GM23248 (cell line): Measurements from ENCODE around the gene PCDHGA7. TPM values are rescaled to one million over a fixed set of nuclear protein-coding genes. Genes with fewer than 3 reads are reported as not detected.
A peak's percentile ranks its signal among the peaks of the same experiment; 100 is the strongest.
"Not testable (repeated sequence)": the region's sequence is repeated elsewhere in the genome, so short reads cannot be mapped to it uniquely, and the experiment has no call there.

Experiments used
- DNase-seq: peaks from one replicate; pipeline ENCODE4 v3.0.0-alpha.2; 2015
- H2AFZ ChIP-seq: fragments of 200-600 bp; sonication (generic); 2 replicates; pipeline ENCODE4 v1.6.1; 2016; ENCODE audit warnings: antibody characterized with exemption
- H3F3A ChIP-seq: fragments of 200-600 bp; sonication (generic); 2 replicates; pipeline ENCODE4 v1.6.1; 2016; ENCODE audit warnings: mild to moderate bottlenecking, antibody characterized with exemption, mixed run types; ENCODE audit not compliant: insufficient read depth
- H3K27ac ChIP-seq: fragments of 200-600 bp; sonication (generic); 2 replicates; pipeline ENCODE4 v1.5.1; 2016; ENCODE audit warnings: mild to moderate bottlenecking
- H3K27me3 ChIP-seq: fragments of 200-600 bp; sonication (generic); replicated peaks from 2 replicates; pipeline ENCODE4 v1.6.1; 2016; ENCODE audit warnings: mild to moderate bottlenecking; ENCODE audit not compliant: insufficient read depth
- H3K36me3 ChIP-seq: fragments of 200-600 bp; sonication (generic); 2 replicates; pipeline ENCODE4 v1.6.1; 2016; ENCODE audit warnings: low read depth, mild to moderate bottlenecking
- H3K4me1 ChIP-seq: fragments of 200-600 bp; sonication (generic); 2 replicates; pipeline ENCODE4 v1.6.1; 2016; ENCODE audit warnings: mild to moderate bottlenecking; ENCODE audit not compliant: insufficient read depth
- H3K4me2 ChIP-seq: fragments of 200-600 bp; sonication (generic); one replicate; pipeline ENCODE4 v1.6.1; 2016; ENCODE audit warnings: mild to moderate bottlenecking; ENCODE audit not compliant: unreplicated experiment
- H3K4me3 ChIP-seq: fragments of 200-600 bp; sonication (generic); 2 replicates; pipeline ENCODE4 v1.5.1; 2016; ENCODE audit warnings: mild to moderate bottlenecking
- H3K79me2 ChIP-seq: fragments of 200-600 bp; sonication (generic); 2 replicates; pipeline ENCODE4 v1.6.1; 2016; ENCODE audit warnings: mild to moderate bottlenecking; ENCODE audit not compliant: insufficient read depth
- H3K9ac ChIP-seq: fragments of 200-600 bp; sonication (generic); 2 replicates; pipeline ENCODE4 v1.6.1; 2016; ENCODE audit warnings: mild to moderate bottlenecking
- H3K9me2 ChIP-seq: fragments of 200-600 bp; sonication (generic); 2 replicates; pipeline ENCODE4 v1.6.1; 2016; ENCODE audit warnings: mixed run types, mild to moderate bottlenecking, moderate library complexity; ENCODE audit not compliant: insufficient read depth
- H3K9me3 ChIP-seq: fragments of 200-600 bp; sonication (generic); one replicate; pipeline ENCODE4 v1.6.1; 2017; ENCODE audit warnings: low read depth
- H4K20me1 ChIP-seq: fragments of 200-600 bp; sonication (generic); 2 replicates; pipeline ENCODE4 v1.6.0; 2016; ENCODE audit not compliant: insufficient read depth
- EZH2 ChIP-seq: fragments of 200-600 bp; sonication (generic); IDR thresholded peaks from 2 replicates; pipeline ENCODE4 v1.6.1; 2018; ENCODE audit warnings: antibody characterized with exemption, mild to moderate bottlenecking; ENCODE audit not compliant: insufficient read depth, poor library complexity, severe bottlenecking
- EZH2phosphoT487 ChIP-seq: fragments of 200-600 bp; sonication (generic); IDR thresholded peaks from 2 replicates; pipeline ENCODE4 v1.6.1; 2018; ENCODE audit warnings: antibody characterized with exemption, moderate library complexity, mild to moderate bottlenecking, low read depth; ENCODE audit not compliant: insufficient read depth
- WGBS, 2 experiments: methylation state at CpG; one replicate each; pipeline ENCODE4 v1.1.6; 2015 to 2017; ENCODE audit warnings: low lambda C conversion rate in 2 of 2, low coverage in 1 of 2; ENCODE audit errors: missing lambda C conversion rate in 2 of 2; 5-methylcytosine and 5-hydroxymethylcytosine counted together
- in situ Hi-C: fragments of 300-500 bp; cut with MboI; formaldehyde crosslinking; loops from 2 replicates; pipeline ENCODE4 v1.15.0; 2020
- polyA plus RNA-seq: library from polyadenylated mRNA; unstranded; fragments of >200 nt; fragmentation: Nextera tagmentation; extraction: Ambion mirVana; gene quantifications from 2 replicates; pipeline ENCODE4 v1.2.1, GENCODE V29; 2016
- total RNA-seq: library from RNA; depleted of rRNA; stranded (reverse); fragments of >200 nt; shearing (Covaris generic); gene quantifications from 2 replicates; pipeline ENCODE4 v1.2.3, GENCODE V29; 2014

The PCDHGA7 gene
- total and polyA plus RNA-seq, 2 experiments from 2014 or later = 0.43 to 1.1 TPM

DNA sequence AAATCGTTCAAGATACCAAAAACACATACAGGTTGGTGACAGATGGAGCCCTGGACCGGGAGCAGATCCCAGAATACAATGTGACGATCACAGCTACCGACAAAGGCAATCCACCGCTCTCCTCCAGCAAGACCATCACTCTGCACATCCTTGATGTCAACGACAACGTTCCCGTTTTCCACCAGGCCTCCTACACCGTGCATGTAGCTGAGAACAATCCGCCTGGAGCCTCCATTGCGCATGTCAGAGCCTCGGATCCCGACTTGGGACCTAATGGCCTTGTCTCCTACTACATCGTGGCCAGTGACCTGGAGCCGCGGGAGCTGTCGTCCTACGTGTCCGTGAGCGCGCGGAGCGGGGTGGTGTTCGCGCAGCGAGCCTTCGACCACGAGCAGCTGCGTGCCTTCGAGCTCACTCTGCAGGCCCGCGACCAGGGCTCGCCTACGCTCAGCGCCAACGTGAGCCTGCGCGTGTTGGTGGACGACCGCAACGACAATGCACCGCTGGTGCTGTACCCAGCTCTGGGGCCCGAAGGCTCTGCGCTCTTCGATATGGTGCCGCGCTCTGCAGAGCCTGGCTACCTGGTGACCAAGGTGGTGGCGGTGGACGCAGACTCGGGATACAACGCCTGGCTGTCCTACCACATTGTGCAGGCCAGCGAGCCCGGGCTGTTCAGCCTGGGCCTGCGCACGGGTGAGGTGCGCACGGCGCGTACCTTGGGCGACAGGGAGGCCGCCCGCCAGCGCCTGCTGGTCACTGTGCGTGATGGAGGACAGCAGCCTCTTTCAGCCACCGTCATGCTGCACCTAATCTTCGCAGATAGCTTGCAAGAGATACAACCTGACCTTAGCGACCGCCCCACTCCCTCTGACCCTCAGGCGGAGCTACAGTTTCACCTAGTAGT is 10.7 kb upstream of the PCDHGA7 start:
- Histone ChIP-seq H3K36me3 (no peaks in the 10 kb centered on the region), H3K27me3 (no peaks in the 10 kb centered on the region), H3F3A (no peaks in the 10 kb centered on the region), H3K4me3 (no peak overlapping the region), H3K4me2 (no peak overlapping the region), H4K20me1 (no peaks in the 10 kb centered on the region), H3K9me2 (no peaks in the 10 kb centered on the region), H3K4me1 (no peaks in the 10 kb centered on the region), H2AFZ (no peak overlapping the region), H3K79me2 (no peaks in the 10 kb centered on the region), H3K9ac (no peak overlapping the region), H3K9me3 (no peaks in the 10 kb centered on the region), H3K27ac (no peak overlapping the region)
- WGBS, 2 experiments = 49 to 52% methylated on average over 59 to 68 of the region's 69 CpGs
- in situ Hi-C loops = no loop called here
- TF ChIP-seq EZH2 (no peak), EZH2phosphoT487 (no peak)
- DNase-seq = no peak

DNA sequence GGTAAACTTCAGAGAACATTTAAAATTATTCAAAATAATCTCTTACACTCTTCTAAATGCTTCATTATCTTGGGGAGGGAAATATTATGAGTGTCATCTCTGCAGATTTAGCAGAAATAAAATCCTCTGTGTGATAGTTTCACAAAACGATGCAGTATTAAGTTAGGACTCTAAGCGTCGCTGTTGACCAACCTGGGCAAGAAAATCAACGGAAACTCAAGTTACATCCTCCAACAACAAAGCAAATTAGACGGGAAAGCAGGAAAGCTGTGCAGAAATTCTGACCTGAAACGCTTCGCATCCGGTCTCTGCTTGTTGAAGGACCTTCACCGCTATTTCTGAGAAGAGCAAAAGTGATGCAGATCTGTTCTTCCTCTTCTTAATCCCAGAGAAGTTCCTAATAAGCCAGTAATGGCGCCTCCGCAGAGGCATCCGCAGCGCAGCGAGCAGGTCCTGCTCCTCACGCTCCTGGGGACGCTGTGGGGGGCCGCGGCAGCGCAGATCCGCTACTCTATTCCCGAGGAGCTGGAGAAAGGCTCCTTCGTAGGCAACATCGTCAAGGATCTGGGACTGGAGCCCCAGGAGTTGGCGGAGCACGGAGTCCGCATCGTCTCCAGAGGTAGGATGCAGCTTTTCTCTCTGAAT is 8.7 kb upstream of the PCDHGA7 start, which contains the start of gene PCDHGA6:
PCDHGA6 (plus strand) TSS at position 219 of the 645 bp plus-strand sequence; CDS start at position 412, 193 bp downstream.
- Histone ChIP-seq H3K36me3 (no peaks in the 10 kb centered on the region), H3K4me2 (peak within 1 kb of the TSS; percentile 80), H3K4me3 (peak within 1 kb of the TSS; percentile 77), H3K9ac (peak within 1 kb of the TSS; percentile 67), H3K27ac (peak within 1 kb of the TSS; percentile 44), H2AFZ (peak within 1 kb of the TSS; percentile 92), H3K9me3 (no peaks in the 10 kb centered on the region), H3K9me2 (no peaks in the 10 kb centered on the region), H3F3A (no peaks in the 10 kb centered on the region), H3K27me3 (no peaks in the 10 kb centered on the region), H3K4me1 (no peaks in the 10 kb centered on the region), H4K20me1 (no peaks in the 10 kb centered on the region), H3K79me2 (no peaks in the 10 kb centered on the region)
- TF ChIP-seq EZH2 (no peak), EZH2phosphoT487 (no peak)
- DNase-seq = peak; percentile 64
- in situ Hi-C loops = no loop called here
- 13 to 20% methylated on average over 27 of the region's 27 CpGs for WGBS, 2 experiments

DNA sequence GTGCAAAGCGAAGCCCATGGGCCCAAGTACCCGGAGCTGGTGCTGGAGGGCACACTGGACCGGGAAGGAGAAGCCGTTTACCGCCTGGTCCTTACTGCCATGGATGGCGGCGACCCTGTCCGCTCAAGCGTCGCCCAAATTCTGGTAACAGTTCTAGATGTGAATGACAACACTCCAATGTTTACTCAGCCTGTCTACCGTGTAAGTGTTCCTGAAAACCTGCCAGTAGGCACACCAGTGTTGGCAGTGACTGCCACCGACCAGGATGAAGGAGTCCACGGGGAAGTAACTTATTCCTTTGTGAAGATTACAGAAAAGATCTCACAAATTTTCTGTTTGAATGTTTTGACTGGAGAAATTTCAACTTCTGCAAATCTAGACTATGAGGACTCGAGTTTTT is 7.9 kb upstream of the PCDHGA7 start:
- no peaks in the 10 kb centered on the region for H3K79me2 ChIP-seq
- no peak for DNase-seq
- H3K27ac ChIP-seq = no peak overlapping the region
- H2AFZ ChIP-seq = peak overlapping the region; percentile 92
- H3K9me2 ChIP-seq = no peaks in the 10 kb centered on the region
- H3K36me3 ChIP-seq = no peaks in the 10 kb centered on the region
- peak overlapping the region; percentile 80 for H3K4me2 ChIP-seq
- no peaks in the 10 kb centered on the region for H3F3A ChIP-seq
- H3K9me3 ChIP-seq = no peaks in the 10 kb centered on the region
- H3K27me3 ChIP-seq = no peaks in the 10 kb centered on the region
- 53 to 61% methylated on average over 14 of the region's 14 CpGs for WGBS, 2 experiments
- H4K20me1 ChIP-seq = no peaks in the 10 kb centered on the region
- H3K9ac ChIP-seq = no peak overlapping the region
- in situ Hi-C loops = no loop called here
- no peak for TF ChIP-seq EZH2
- no peak for TF ChIP-seq EZH2phosphoT487
- no peaks in the 10 kb centered on the region for H3K4me1 ChIP-seq
- peak overlapping the region; percentile 77 for H3K4me3 ChIP-seq

DNA sequence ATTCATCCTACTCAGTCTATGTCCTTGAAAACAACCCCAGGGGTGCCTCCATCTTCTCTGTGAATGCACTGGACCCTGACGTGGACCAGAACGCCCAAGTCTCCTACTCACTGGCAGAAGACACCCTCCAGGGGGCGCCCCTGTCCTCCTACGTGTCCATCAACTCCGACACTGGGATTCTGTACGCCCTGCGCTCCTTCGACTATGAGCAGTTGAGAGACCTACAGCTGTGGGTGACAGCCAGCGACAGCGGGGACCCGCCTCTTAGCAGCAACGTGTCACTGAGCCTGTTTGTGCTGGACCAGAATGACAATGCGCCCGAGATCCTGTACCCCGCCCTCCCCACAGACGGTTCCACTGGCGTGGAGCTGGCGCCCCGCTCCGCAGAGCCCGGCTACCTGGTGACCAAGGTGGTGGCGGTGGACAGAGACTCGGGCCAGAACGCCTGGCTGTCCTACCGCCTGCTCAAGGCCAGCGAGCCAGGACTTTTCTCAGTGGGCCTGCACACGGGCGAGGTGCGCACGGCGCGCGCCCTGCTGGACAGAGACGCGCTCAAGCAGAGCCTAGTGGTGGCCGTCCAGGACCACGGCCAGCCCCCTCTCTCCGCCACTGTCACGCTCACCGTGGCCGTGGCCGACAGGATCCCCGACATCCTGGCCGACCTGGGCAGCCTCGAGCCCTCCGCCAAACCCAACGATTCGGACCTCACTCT is 6.9 kb upstream of the PCDHGA7 start:
- H3K27ac ChIP-seq, H3K9ac ChIP-seq, H3K27me3 ChIP-seq, H3K9me3 ChIP-seq, H2AFZ ChIP-seq, in situ Hi-C loops, H3F3A ChIP-seq, H4K20me1 ChIP-seq, H3K36me3 ChIP-seq, H3K79me2 ChIP-seq, DNase-seq, H3K4me3 ChIP-seq, H3K4me2 ChIP-seq, H3K4me1 ChIP-seq, H3K9me2 ChIP-seq: not testable (repeated sequence)
- 53 to 66% methylated on average over 32 to 34 of the region's 48 CpGs for WGBS, 2 experiments
